Measurements from ENCODE around the gene NDRG3. TPM values are rescaled to one million over a fixed set of nuclear protein-coding genes. Genes with fewer than 3 reads are reported as not detected.

The NDRG3 gene
- total and polyA plus RNA-seq, 2 of the 8 experiments (the other 6 are each of a cell fraction or from before 2014, with no cell fraction given) = 25.7 to 32.3 TPM

DNA sequence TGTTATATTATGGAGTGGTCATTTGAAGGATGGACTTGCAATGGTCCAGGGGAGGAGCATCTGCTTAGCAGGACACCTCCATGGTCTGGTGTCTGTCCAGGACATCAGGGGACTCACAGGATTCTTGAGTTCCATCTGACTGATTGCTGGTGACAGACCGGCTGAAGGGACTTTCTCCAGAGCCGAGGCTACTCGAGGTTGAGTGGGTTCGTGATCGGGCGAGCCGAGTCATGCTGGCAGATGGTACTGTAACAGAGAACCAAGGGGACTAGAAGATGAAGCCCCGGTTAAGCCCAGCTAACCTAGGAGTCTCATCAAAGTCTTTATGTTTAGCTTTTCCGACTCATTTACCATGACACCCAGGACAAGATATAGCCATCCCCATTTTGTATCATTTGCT, 92.4 kb downstream of the NDRG3 start:
- DNase-seq (ENCODE audit: low read depth in 1 of 2, low spot score in 2 of 2) (no peak), FAIRE-seq (no peak)
- WGBS, 2 experiments (ENCODE audit: extremely low coverage in 1 of 2, insufficient coverage in 1 of 2, insufficient read length in 1 of 2, insufficient replicate concordance in 2 of 2, low coverage in 1 of 2, low lambda C conversion rate in 2 of 2, missing lambda C conversion rate in 1 of 2) = 93% methylated on average over 9 of the region's 9 CpGs; no CpG with 5 or more reads in 1 of the 2 experiments
- H3K36me3 ChIP-seq (ENCODE audit: control insufficient read depth in 2 of 4, insufficient read depth in 4 of 4, low read length in 3 of 4) = peaks cover 0 to 2% (median 0%) of the 10 kb centered on the region in 4 experiments; a peak in 2 of 8 replicates
- H3K9ac ChIP-seq (replicated peaks in 1 of 4; ENCODE audit: extremely low read depth in 1 of 4, low read depth in 3 of 4, low read length in 3 of 4) = no peak overlapping the region
- no peak overlapping the region for H2BK12ac ChIP-seq (ENCODE audit: low read depth, low read length)
- no peak overlapping the region for H3K56ac ChIP-seq (replicated peaks; ENCODE audit: insufficient read length, low read depth, low read length)
- CTCF ChIA-PET (ENCODE audit: partially characterized antibody) = interaction anchor here (0.8 to 1.5 kb wide), 3 partner anchors 47 to 101 kb away, joined by 3 to 4 read pairs (median 4); partner anchors contain the start of gene RAB5IF
- no peak overlapping the region for H3K14ac ChIP-seq (ENCODE audit: insufficient read length)
- no peaks in the 10 kb centered on the region for H3K4me1 ChIP-seq (replicated peaks in 1 of 4; ENCODE audit: control insufficient read depth in 3 of 4, insufficient read depth in 4 of 4, low read length in 3 of 4)
- no peak overlapping the region for H3K27ac ChIP-seq (ENCODE audit: low read depth, low read length)
- H4K20me1 ChIP-seq (replicated peaks in 1 of 2; ENCODE audit: control insufficient read depth in 1 of 2, insufficient read depth in 2 of 2, low read length in 2 of 2) = no peaks in the 10 kb centered on the region
- H3K18ac ChIP-seq (ENCODE audit: extremely low read depth, low read length) = no peak overlapping the region
- no peak overlapping the region for H2BK120ac ChIP-seq (replicated peaks; ENCODE audit: low read depth, low read length)
- H3K23ac ChIP-seq (ENCODE audit: insufficient read length) = no peak overlapping the region
- H3K79me2 ChIP-seq (ENCODE audit: control insufficient read depth in 1 of 2, insufficient read depth in 2 of 2, low read length in 2 of 2) = no peaks in the 10 kb centered on the region
- no peak overlapping the region for H3K4me2 ChIP-seq (ENCODE audit: insufficient read depth in 1 of 2, low read depth in 2 of 2, low read length in 2 of 2)
- no peak overlapping the region for H2BK20ac ChIP-seq (ENCODE audit: low read length)
- H4K5ac ChIP-seq (ENCODE audit: insufficient read length, low read depth, low read length) = no peak overlapping the region
- H3K23me2 ChIP-seq (ENCODE audit: low read depth, low read length) = no peaks in the 10 kb centered on the region
- no peak overlapping the region for H3K4ac ChIP-seq (replicated peaks; ENCODE audit: insufficient read length, low read depth, low read length)
- POLR2A ChIA-PET (ENCODE audit: partially characterized antibody) = interaction anchor here (1.1 kb wide), 1 partner anchor 48 kb away, joined by 3 read pairs; the partner anchor contains the start of gene RAB5IF
- H4K8ac ChIP-seq (ENCODE audit: extremely low read depth, insufficient read depth, low read length) = no peak overlapping the region
- H4K91ac ChIP-seq (replicated peaks; ENCODE audit: insufficient read length, low read length) = no peak overlapping the region
- H2BK5ac ChIP-seq (ENCODE audit: low read depth, low read length) = no peak overlapping the region
- H3K79me1 ChIP-seq (ENCODE audit: low read depth, low read length) = no peaks in the 10 kb centered on the region
- H3K9me3 ChIP-seq (ENCODE audit: insufficient read depth in 2 of 2, low read depth in 1 of 2, low read length in 1 of 2) = no peaks in the 10 kb centered on the region
- no peak overlapping the region for H2AFZ ChIP-seq (ENCODE audit: low read length)
- H2BK15ac ChIP-seq (ENCODE audit: low read length) = no peak overlapping the region
- H2AK5ac ChIP-seq (ENCODE audit: low read depth, low read length) = no peak overlapping the region
- no peaks in the 10 kb centered on the region for H3K27me3 ChIP-seq (replicated peaks in 1 of 4; ENCODE audit: control insufficient read depth in 3 of 4, extremely low read depth in 1 of 4, insufficient read depth in 3 of 4, low read length in 3 of 4)
- H3K4me3 ChIP-seq (ENCODE audit: extremely low read depth in 1 of 4, insufficient read depth in 2 of 4, low read depth in 3 of 4, low read length in 4 of 4) = no peak overlapping the region
- no peak for TF ChIP-seq KDM5A (IDR thresholded peaks at IDR 0.05; ENCODE audit: low read length)
- TF ChIP-seq CBX5 (IDR thresholded peaks at IDR 0.05; ENCODE audit: low read depth, low read length) = no peak
- no peak for TF ChIP-seq JUN (IDR thresholded peaks at IDR 0.05; ENCODE audit: low read depth, low read length)
- no peak for TF ChIP-seq SIRT6 (IDR thresholded peaks at IDR 0.05; ENCODE audit: low read length)
- TF ChIP-seq RAD21 (IDR thresholded peaks at IDR 0.05 in 1 of 2, conservative IDR thresholded peaks at IDR 0.05 in 1 of 2; ENCODE audit: low read depth in 2 of 2, low read length in 2 of 2) = no peak
- no peak for TF ChIP-seq EGR1 (IDR thresholded peaks at IDR 0.05; ENCODE audit: borderline replicate concordance, low read depth, low read length)
- no peak for TF ChIP-seq POLR2A (IDR thresholded peaks at IDR 0.05; ENCODE audit: control extremely low read depth in 1 of 2, low read depth in 2 of 2, low read length in 2 of 2)
- TF ChIP-seq TEAD4 (IDR thresholded peaks at IDR 0.05; ENCODE audit: low read depth, low read length) = no peak
- TF ChIP-seq ZNF274 (IDR thresholded peaks at IDR 0.05; ENCODE audit: borderline replicate concordance, extremely low read depth, low read length) = no peak
- TF ChIP-seq NRF1 (IDR thresholded peaks at IDR 0.05; ENCODE audit: low read depth, low read length) = no peak
- no peak for TF ChIP-seq JUND (IDR thresholded peaks at IDR 0.05; ENCODE audit: low read length)
- no peak for TF ChIP-seq YY1 (IDR thresholded peaks at IDR 0.05; ENCODE audit: low read depth, low read length)
- no peak for TF ChIP-seq SP1 (IDR thresholded peaks at IDR 0.05; ENCODE audit: low read depth, low read length)

Data from H1 (cell line).